Endothelial cell of umbilical vein (primary cell): Measurements from ENCODE around the gene CILP. TPM values are rescaled to one million over a fixed set of nuclear protein-coding genes. Genes with fewer than 3 reads are reported as not detected.

Experiments
- BruUV-seq: library from RNA; stranded (reverse); fragments of 400-500 nt; replicated peaks from 2 replicates; lab custom pipeline; 2021; lab: Mats Ljungman, UMichigan
- CTCF ChIA-PET: fragments of 300-600, 350-600 bp; sonication (Branson Sonifier 250); formaldehyde crosslinking; loops from one replicate; lab custom pipeline; 2021; ENCODE audit warnings: antibody characterized with exemption, inconsistent platforms; lab: Charles Lee
- POLR2A ChIA-PET: fragments of 300-600, 350-600 bp; sonication (Branson Sonifier 250); formaldehyde crosslinking; loops from one replicate; lab custom pipeline; 2021; ENCODE audit warnings: antibody characterized with exemption, inconsistent platforms; lab: Charles Lee
- DNase-seq: peaks from one replicate; pipeline ENCODE4 v3.0.0-alpha.2; 2011; ENCODE audit warnings: low read depth, low spot score
- FAIRE-seq: peaks from 2 replicates; lab custom pipeline; 2011; peaks lifted over from hg19 to GRCh38; lab: Jason Lieb, UNC
- H2AFZ ChIP-seq: 2 replicates; pipeline ENCODE4 v1.6.0; 2012; ENCODE audit warnings: low read depth, low read length, control low read depth, inconsistent platforms
- H3K27ac ChIP-seq: 2 replicates; pipeline ENCODE4 v1.5.1; 2011; ENCODE audit warnings: low read depth, mild to moderate bottlenecking, control low read depth, low read length, moderate library complexity; ENCODE audit not compliant: insufficient read depth
- H3K27me3 ChIP-seq, 2 experiments: 2 replicates each; pipeline versions ENCODE4 v1.6.0 to v1.6.1; 2011; ENCODE audit warnings: low read length in 2 of 2, mixed read lengths in 1 of 2; ENCODE audit not compliant: control insufficient read depth in 2 of 2, insufficient read depth in 2 of 2
- H3K36me3 ChIP-seq, 2 experiments: 2 replicates in 1 of 2; 3 replicates in 1 of 2; pipeline ENCODE4 v1.5.1; 2011; ENCODE audit warnings: low read length in 2 of 2, mild to moderate bottlenecking in 1 of 2, moderate library complexity in 1 of 2; ENCODE audit not compliant: control insufficient read depth in 2 of 2, insufficient read depth in 2 of 2; ENCODE audit errors: extremely low read depth in 1 of 2
- H3K4me1 ChIP-seq: 3 replicates; pipeline ENCODE4 v1.5.1; 2011; ENCODE audit warnings: mild to moderate bottlenecking, low read length; ENCODE audit not compliant: control insufficient read depth, insufficient read depth; ENCODE audit errors: extremely low read depth
- H3K4me2 ChIP-seq: 2 replicates; pipeline ENCODE4 v1.6.1; 2011; ENCODE audit warnings: low read length, control low read depth, mixed read lengths; ENCODE audit not compliant: insufficient read depth
- H3K4me3 ChIP-seq, 3 experiments: fragments of 200-600 bp in 1 of 3; sonication (generic), shearing (Covaris generic) in 1 of 3; replicated peaks in 1 of 3; 2 replicates each; pipeline ENCODE4 v1.5.1; 2011 to 2016; ENCODE audit warnings: control low read depth in 3 of 3, low read length in 3 of 3, mild to moderate bottlenecking in 2 of 3, inconsistent platforms in 1 of 3, low read depth in 1 of 3, moderate library complexity in 1 of 3; ENCODE audit not compliant: insufficient read depth in 1 of 3
- H3K79me2 ChIP-seq: 2 replicates; pipeline ENCODE4 v1.6.0; 2012; ENCODE audit warnings: low read length, inconsistent platforms; ENCODE audit not compliant: control insufficient read depth, insufficient read depth
- H3K9ac ChIP-seq: replicated peaks from 2 replicates; pipeline ENCODE3; 2011; ENCODE audit warnings: low read length, control low read depth; ENCODE audit not compliant: insufficient read depth; ENCODE audit errors: extremely low read depth
- H3K9me1 ChIP-seq: replicated peaks from 3 replicates; pipeline ENCODE4 v1.6.0; 2011; ENCODE audit warnings: mild to moderate bottlenecking, low read length; ENCODE audit not compliant: control insufficient read depth, insufficient read depth; ENCODE audit errors: extremely low read depth
- H3K9me3 ChIP-seq: replicated peaks from 2 replicates; pipeline ENCODE4 v1.5.1; 2012; ENCODE audit warnings: low read length, inconsistent platforms; ENCODE audit not compliant: control insufficient read depth, insufficient read depth
- H4K20me1 ChIP-seq: replicated peaks from 2 replicates; pipeline ENCODE3; 2011; ENCODE audit warnings: mild to moderate bottlenecking, low read length; ENCODE audit not compliant: control insufficient read depth, insufficient read depth; ENCODE audit errors: extremely low read depth
- CTCF ChIP-seq, 2 donors: IDR thresholded peaks; 1 replicate in 1 of 2; 2 replicates in 1 of 2; pipeline ENCODE4 v1.5.1; 2011; ENCODE audit warnings: low read length in 2 of 2, mild to moderate bottlenecking in 2 of 2, moderate library complexity in 2 of 2, control low read depth in 1 of 2, inconsistent platforms in 1 of 2, low read depth in 1 of 2; ENCODE audit not compliant: insufficient read depth in 1 of 2; ENCODE audit errors: extremely low read depth in 1 of 2
- EZH2 ChIP-seq: IDR thresholded peaks from 2 replicates; pipeline ENCODE4 v1.6.1; 2012; ENCODE audit warnings: borderline replicate concordance, low read depth, mild to moderate bottlenecking, moderate library complexity, low read length, inconsistent platforms; ENCODE audit not compliant: severe bottlenecking
- FOS ChIP-seq: IDR thresholded peaks from 2 replicates; pipeline ENCODE4 v1.6.1; 2011; ENCODE audit warnings: mild to moderate bottlenecking, low read length, moderate library complexity, borderline replicate concordance; ENCODE audit not compliant: insufficient read depth
- GATA2 ChIP-seq: IDR thresholded peaks from 2 replicates; pipeline ENCODE4 v1.7.0; 2011; ENCODE audit warnings: low read depth, mild to moderate bottlenecking, moderate library complexity, mixed read lengths, low read length; ENCODE audit not compliant: insufficient read length, insufficient read depth
- JUN ChIP-seq: IDR thresholded peaks from 2 replicates; pipeline ENCODE4 v1.6.1; 2011; ENCODE audit warnings: borderline replicate concordance, low read depth; ENCODE audit not compliant: insufficient read length, insufficient read depth
- MAX ChIP-seq: IDR thresholded peaks from 2 replicates; pipeline ENCODE4 v1.6.1; 2011; ENCODE audit not compliant: insufficient read depth, insufficient read length
- MYC ChIP-seq: IDR thresholded peaks from one replicate; pipeline ENCODE4 v1.6.1; 2011; ENCODE audit warnings: mild to moderate bottlenecking, low read depth, low read length
- POLR2A ChIP-seq: IDR thresholded peaks from 2 replicates; pipeline ENCODE4 v1.6.1; 2012; ENCODE audit warnings: low read depth, mild to moderate bottlenecking, control low read depth, low read length
- POLR2AphosphoS5 ChIP-seq: IDR thresholded peaks from 2 replicates; pipeline ENCODE4 v1.6.1; 2012; ENCODE audit warnings: low read depth, mild to moderate bottlenecking, control low read depth, low read length, moderate library complexity; ENCODE audit not compliant: insufficient read depth
- dilution Hi-C: fragments of 300-500 bp; cut with MboI; formaldehyde crosslinking; loops from one replicate; pipeline ENCODE4 v1.15.0; 2019; ENCODE audit warnings: low sequenced_read_pairs; ENCODE audit not compliant: extremely low pct_ligation_motif_present
- intact Hi-C: fragments of 100-400 bp; cut with micrococcal nuclease; formaldehyde crosslinking; loops from one replicate; pipeline ENCODE4 v1.10.0; 2022
- polyA plus RNA-seq, 4 experiments: library from polyadenylated mRNA; depleted of rRNA in 3 of 4; stranded (reverse) in 3 of 4; unstranded in 1 of 4; fragments of >200 nt; gene quantifications; 2 replicates each; pipeline versions ENCODE4 v1.2.1 to v1.2.3, GENCODE V29; 2011 to 2012; ENCODE audit warnings: missing spikeins in 1 of 4
- total RNA-seq: library from RNA; stranded (reverse); gene quantifications from 2 replicates; pipeline ENCODE4 v1.2.3, GENCODE V29; 2021

Gene CILP
- total and polyA plus RNA-seq, 2 donors (not counting 3 experiments of a cell fraction or from before 2014, with no cell fraction given) = 0.01 TPM; not detected in 1

DNA sequence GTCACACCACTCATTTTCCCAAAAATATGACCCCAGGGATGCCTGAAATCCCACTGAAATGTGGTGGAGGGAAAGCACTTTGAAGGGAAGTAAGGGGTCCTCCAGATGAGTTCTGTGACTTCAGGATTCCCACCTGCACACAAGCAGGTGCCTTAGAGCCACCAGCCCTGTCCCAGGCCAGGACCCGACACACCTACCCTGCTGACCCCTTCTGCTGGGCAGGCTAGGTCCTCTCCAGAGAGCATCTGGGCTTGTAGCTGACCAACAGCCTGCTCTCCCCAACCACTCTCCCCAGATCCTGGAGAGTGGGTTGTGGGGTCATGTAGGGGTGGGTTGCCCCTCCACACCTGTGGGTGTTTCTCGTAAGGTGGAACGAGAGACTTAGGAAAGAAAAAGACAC lies 14.9 kb upstream of the CILP start:
- intact Hi-C loops = no loop called here
- dilution Hi-C loops = no loop called here
- BruUV-seq = no TSS peak
- Histone ChIP-seq H3K9ac (no peak overlapping the region), H4K20me1 (no peaks in the 10 kb centered on the region), H3K9me3 (no peaks in the 10 kb centered on the region), H3K4me2 (no peak overlapping the region), H3K36me3 (no peaks in the 10 kb centered on the region), H3K79me2 (no peaks in the 10 kb centered on the region), H3K4me3 (no peak overlapping the region), H3K9me1 (no peaks in the 10 kb centered on the region), H3K27ac (no peak overlapping the region), H2AFZ (no peak overlapping the region), H3K4me1 (no peaks in the 10 kb centered on the region), H3K27me3 (peaks cover 0 to 4% of the 10 kb centered on the region in 2 experiments)
- TF ChIP-seq POLR2AphosphoS5 (no peak), JUN (no peak), MAX (no peak), FOS (no peak), EZH2 (no peak), POLR2A (no peak), CTCF (IDR thresholded peaks at IDR 0.05; ENCODE audit: extremely low read depth in 1 of 2, insufficient read depth in 1 of 2, low read depth in 1 of 2, low read length in 2 of 2) (no peak), GATA2 (no peak), MYC (no peak)
- FAIRE-seq (no peak), DNase-seq (no peak)
- POLR2A ChIA-PET = no interaction called here
- CTCF ChIA-PET = interaction anchor here (1.1 kb wide), 1 partner anchor 8 kb away, joined by 3 read pairs; no protein-coding TSS in a partner anchor
